IPS-15b (cell line): ENCODE data around the gene SLC9A1.
"Not testable (repeated sequence)": the region's sequence is repeated elsewhere in the genome, so short reads cannot be mapped to it uniquely, and the experiment has no call there.

Source experiments
- H3K27me3 ChIP-seq: one replicate; pipeline ENCODE4 v1.6.1; 2013; ENCODE audit warnings: low read length; ENCODE audit not compliant: control insufficient read depth, insufficient read depth
- H3K36me3 ChIP-seq: one replicate; pipeline ENCODE4 v1.6.1; 2013; ENCODE audit warnings: low read length; ENCODE audit not compliant: control insufficient read depth, insufficient read depth
- H3K4me1 ChIP-seq: one replicate; pipeline ENCODE4 v1.6.1; 2013; ENCODE audit warnings: mild to moderate bottlenecking, low read length; ENCODE audit not compliant: control insufficient read depth, insufficient read depth
- H3K4me3 ChIP-seq: one replicate; pipeline ENCODE4 v1.5.1; 2013; ENCODE audit warnings: low read depth, low read length
- H3K9ac ChIP-seq: one replicate; pipeline ENCODE4 v1.6.1; 2013; ENCODE audit warnings: low read depth, mild to moderate bottlenecking, low read length
- H3K9me3 ChIP-seq: one replicate; pipeline ENCODE4 v1.6.1; 2013; ENCODE audit warnings: mild to moderate bottlenecking, low read length; ENCODE audit not compliant: control insufficient read depth, insufficient read depth

Gene SLC9A1

GRCh38 chr1:27154991-27155781 is at the start of gene SLC9A1:
SLC9A1 (minus strand) TSS chr1:27155125; CDS start chr1:27154334, 791 bp downstream.
- Histone ChIP-seq H3K4me1 (peaks cover 14% of the 10 kb centered on the region), H3K36me3 (no peaks in the 10 kb centered on the region), H3K27me3 (no peaks in the 10 kb centered on the region), H3K9ac (peak within 1 kb of the TSS; percentile 90), H3K9me3 (no peaks in the 10 kb centered on the region), H3K4me3 (peak within 1 kb of the TSS; percentile 74)

- no peak overlapping the region for H3K9ac ChIP-seq
- H3K27me3 ChIP-seq, result no peaks in the 10 kb centered on the region
- H3K36me3 ChIP-seq, result no peaks in the 10 kb centered on the region
- H3K4me3 ChIP-seq, result no peak overlapping the region
- no peaks in the 10 kb centered on the region for H3K4me1 ChIP-seq
- no peaks in the 10 kb centered on the region for H3K9me3 ChIP-seq
Measured at GRCh38 chr1:27203946-27204345, 49.0 kb upstream of the SLC9A1 start.

DNA sequence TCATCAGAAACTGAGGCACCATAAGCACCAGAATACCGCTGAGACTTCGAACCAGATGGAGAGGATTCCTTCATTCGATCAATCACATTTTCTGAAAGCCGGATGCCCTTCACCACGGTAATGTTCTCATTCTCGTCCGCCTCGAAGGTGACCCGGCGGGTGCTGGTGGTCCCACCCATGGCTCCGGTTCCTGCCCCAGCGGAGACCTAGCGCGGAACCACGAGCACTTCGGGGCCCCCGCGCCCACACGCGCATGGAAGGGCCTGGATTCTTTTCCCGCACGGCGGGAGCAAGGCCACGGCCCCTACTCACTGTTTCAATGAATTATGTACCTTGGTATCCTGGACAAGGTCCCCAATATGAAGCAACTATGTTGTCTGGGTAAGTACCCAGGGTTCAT is 46.4 kb upstream of the SLC9A1 start:
- H3K9me3 ChIP-seq, result no peaks in the 10 kb centered on the region
- H3K36me3 ChIP-seq, result no peaks in the 10 kb centered on the region
- no peak overlapping the region for H3K9ac ChIP-seq
- H3K4me3 ChIP-seq, result no peak overlapping the region
- H3K4me1 ChIP-seq, result no peaks in the 10 kb centered on the region
- no peaks in the 10 kb centered on the region for H3K27me3 ChIP-seq

DNA sequence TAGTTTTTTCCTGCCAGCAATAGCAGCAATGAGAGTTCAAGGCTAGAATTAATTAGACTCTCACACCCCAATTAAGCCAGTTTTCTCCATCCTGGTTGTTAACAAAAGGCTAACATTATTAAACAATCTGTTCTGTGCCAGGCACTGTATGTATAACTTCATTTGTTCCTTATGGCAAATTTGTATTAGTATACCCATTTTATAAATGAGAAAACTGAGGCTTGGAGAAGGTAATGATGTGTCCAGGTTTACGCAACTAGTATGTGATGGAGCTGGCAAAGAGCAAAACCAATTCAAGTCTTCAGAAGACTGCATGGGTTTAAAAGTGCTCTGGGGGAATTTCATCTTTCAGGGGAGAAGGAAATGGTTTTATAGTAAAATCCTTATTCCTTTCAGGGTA is 38.3 kb upstream of the SLC9A1 start:
- Histone ChIP-seq H3K9me3 (no peaks in the 10 kb centered on the region), H3K4me3 (no peak overlapping the region), H3K36me3 (no peaks in the 10 kb centered on the region), H3K27me3 (no peaks in the 10 kb centered on the region), H3K9ac (no peak overlapping the region), H3K4me1 (no peaks in the 10 kb centered on the region)

DNA sequence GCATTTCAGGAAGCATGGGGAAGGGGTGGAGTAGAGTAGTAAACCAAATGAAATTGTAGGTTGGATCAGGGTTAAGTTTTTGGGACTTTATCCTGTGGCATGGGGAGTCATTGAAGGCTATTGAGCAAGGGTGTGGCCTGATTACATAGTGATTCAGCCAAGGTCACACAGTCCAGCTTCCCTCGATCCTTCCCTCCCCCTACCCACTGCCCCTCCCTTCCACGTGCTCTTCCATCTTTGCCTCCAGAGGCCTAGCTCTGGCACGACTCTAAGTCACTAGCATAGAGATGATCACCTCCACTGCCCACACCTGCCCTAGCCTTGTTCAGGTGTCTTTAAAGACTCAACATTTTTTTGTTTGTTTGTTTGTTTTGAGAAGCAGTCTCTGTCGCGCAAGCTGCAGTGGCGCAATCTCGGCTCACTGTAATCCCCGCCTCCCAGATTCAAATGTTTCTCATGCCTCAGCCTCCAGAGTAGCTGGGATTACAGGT is 37.2 kb upstream of the SLC9A1 start:
- H3K36me3 ChIP-seq, result no peaks in the 10 kb centered on the region
- H3K9me3 ChIP-seq, result no peaks in the 10 kb centered on the region
- H3K4me3 ChIP-seq, result no peak overlapping the region
- H3K4me1 ChIP-seq, result no peaks in the 10 kb centered on the region
- no peak overlapping the region for H3K9ac ChIP-seq
- H3K27me3 ChIP-seq, result no peaks in the 10 kb centered on the region

- H3K9me3 ChIP-seq, H3K4me3 ChIP-seq, H3K4me1 ChIP-seq, H3K9ac ChIP-seq, H3K36me3 ChIP-seq, H3K27me3 ChIP-seq: not testable (repeated sequence)
Measured at GRCh38 chr1:27184665-27185064, 29.7 kb upstream of the SLC9A1 start.

- no peaks in the 10 kb centered on the region for H3K36me3 ChIP-seq
- H3K27me3 ChIP-seq, result no peaks in the 10 kb centered on the region
- no peak overlapping the region for H3K4me3 ChIP-seq
- H3K4me1 ChIP-seq, result no peaks in the 10 kb centered on the region
- H3K9me3 ChIP-seq, result peaks cover 12% of the 10 kb centered on the region
- no peak overlapping the region for H3K9ac ChIP-seq
Measured at GRCh38 chr1:27179979-27180378, 25.1 kb upstream of the SLC9A1 start.

DNA sequence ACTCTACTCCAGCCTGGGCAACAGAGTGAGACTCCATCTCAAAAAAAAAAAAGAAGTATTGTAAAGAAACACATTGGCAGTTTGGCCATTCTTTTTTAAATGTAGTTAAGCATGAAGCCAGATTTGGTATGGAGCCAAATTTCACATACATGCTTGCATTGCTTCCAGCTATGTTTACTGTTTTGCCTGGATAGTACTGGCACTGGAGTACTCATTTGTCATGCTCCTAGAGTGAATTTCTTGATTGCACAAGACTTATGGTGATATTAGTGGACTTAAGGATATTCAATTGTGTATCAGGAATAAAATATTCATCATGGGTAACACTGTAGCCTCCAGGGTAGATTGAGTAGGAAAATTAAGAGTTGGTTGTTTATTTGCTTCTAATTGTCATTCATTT is 24.5 kb upstream of the SLC9A1 start:
- Histone ChIP-seq H3K9ac (no peak overlapping the region), H3K27me3 (no peaks in the 10 kb centered on the region), H3K4me1 (no peaks in the 10 kb centered on the region), H3K4me3 (no peak overlapping the region), H3K36me3 (no peaks in the 10 kb centered on the region), H3K9me3 (peaks cover 12% of the 10 kb centered on the region)

- H3K9ac ChIP-seq, result no peak overlapping the region
- H3K9me3 ChIP-seq, result peaks cover 8% of the 10 kb centered on the region
- H3K36me3 ChIP-seq, result no peaks in the 10 kb centered on the region
- no peaks in the 10 kb centered on the region for H3K27me3 ChIP-seq
- H3K4me1 ChIP-seq, result no peaks in the 10 kb centered on the region
- H3K4me3 ChIP-seq, result no peak overlapping the region
Measured at GRCh38 chr1:27176954-27177353, 22.0 kb upstream of the SLC9A1 start.

DNA sequence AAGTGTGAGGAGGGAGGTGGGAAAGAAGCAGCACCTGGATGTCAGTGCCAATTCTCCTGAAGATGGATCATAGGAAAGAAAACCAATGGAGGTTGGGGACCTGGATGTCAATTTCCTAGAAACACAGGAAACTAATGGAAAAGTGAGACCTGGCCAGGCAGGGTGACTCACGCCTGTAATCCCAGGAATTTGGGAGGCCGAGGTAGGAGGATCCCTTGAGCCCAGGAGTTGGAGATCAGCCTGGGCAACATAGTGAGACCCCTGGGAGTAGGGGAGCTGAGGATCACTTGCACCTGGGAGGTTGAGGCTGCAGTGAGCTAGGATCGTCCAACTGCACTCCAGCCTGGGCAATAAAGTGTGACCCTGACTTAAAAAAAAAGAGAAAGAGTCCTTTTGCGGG is 21.4 kb upstream of the SLC9A1 start:
- no peaks in the 10 kb centered on the region for H3K27me3 ChIP-seq
- H3K36me3 ChIP-seq, result no peaks in the 10 kb centered on the region
- H3K9ac ChIP-seq, result no peak overlapping the region
- no peak overlapping the region for H3K4me3 ChIP-seq
- peaks cover 8% of the 10 kb centered on the region for H3K9me3 ChIP-seq
- H3K4me1 ChIP-seq, result no peaks in the 10 kb centered on the region

DNA sequence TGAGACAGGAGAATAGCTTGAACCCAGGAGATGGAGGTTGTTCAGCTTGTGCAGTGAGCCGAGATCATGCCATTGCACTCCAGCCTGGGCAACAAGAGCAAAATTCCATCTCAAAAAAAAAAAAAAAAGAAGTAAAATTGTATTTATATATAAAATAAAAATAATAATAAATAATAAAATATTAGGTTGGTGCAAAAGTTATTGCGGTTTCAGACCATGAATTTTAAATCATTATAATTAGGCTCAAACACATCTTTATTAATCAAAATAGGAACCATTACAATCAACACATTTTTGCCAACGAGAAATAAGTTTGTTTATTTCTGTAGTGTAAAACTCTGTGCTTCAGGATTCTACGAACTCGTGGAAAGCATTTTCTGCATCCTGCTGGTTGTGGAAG is 18.1 kb upstream of the SLC9A1 start:
- not testable (repeated sequence) for H3K4me3 ChIP-seq, H3K27me3 ChIP-seq, H3K9me3 ChIP-seq, H3K9ac ChIP-seq, H3K36me3 ChIP-seq, H3K4me1 ChIP-seq

DNA sequence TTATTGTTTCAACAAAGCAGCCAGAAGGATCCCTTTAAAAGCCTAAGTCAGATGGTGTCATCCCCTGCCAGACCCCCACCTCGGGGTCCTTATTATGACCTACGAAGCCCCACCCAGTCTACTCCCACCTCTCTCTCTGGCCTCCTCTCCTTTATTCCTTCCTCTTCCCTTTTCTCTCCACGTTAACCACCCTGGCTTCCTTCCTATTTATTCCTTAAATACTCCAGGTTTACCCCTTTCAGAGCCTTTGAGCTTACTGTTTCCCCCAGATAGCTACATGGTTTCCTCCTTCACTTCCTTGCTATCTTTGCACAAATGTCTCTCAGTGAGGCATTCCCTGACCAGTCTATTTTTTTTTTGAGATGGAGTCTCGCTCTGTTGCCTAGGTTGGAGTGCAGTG is 12.0 kb upstream of the SLC9A1 start:
- Histone ChIP-seq H3K36me3 (no peaks in the 10 kb centered on the region), H3K9ac (no peak overlapping the region), H3K4me3 (no peak overlapping the region), H3K27me3 (no peaks in the 10 kb centered on the region), H3K4me1 (no peaks in the 10 kb centered on the region), H3K9me3 (no peaks in the 10 kb centered on the region)
